Embryonic facial prominence (tissue), 1 donor: ENCODE data around the gene NMBR.
"Not testable (repeated sequence)": the region's sequence is repeated elsewhere in the genome, so short reads cannot be mapped to it uniquely, and the experiment has no call there.

Experiments
- DNase-seq: peaks from one replicate; pipeline ENCODE4 v3.0.0-alpha.2; 2016; ENCODE audit errors: extremely low spot score

Gene NMBR

GRCh38 chr6:142146828-142147662 is at the start of gene NMBR, which contains the start of gene VTA1:
TSS of gene NMBR (minus strand) at chr6:142147122. CDS start at chr6:142088658, 58,464 bp downstream.
TSS of gene VTA1 (plus strand) at chr6:142147263. CDS start at chr6:142147288, 25 bp downstream.
- DNase-seq, result peak; percentile 97

DNA sequence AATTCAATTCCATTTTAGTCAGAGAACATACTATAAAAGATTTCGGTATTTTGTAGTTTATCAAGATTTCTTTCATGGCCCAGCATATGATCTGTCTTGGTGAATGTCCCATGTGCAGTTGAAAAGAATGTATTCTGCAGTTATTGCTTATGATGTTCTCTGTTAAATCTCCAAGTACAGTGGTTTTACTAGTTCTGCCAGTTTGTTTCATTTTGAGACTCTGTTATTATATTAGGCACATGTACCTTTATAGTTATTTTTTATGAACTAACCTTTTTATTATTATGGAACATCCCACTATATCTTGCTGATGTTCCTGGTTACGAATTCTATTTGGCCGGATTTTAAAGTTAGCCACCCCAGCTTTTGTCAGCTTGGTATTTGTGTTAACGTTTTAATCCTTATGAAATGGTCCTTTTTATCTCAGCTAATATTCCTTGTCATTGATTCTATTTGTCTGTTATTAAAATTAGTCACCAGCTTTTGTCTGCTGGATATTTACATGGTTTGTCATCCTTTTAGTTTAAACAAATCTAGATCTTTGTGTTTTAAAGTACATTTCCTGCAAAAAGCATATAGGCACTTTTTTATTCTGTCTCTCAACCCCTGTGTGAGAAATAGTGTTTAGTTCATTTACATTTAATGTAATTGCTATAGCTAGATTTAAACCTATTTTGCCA is 49.1 kb upstream of the NMBR start:
- DNase-seq, result no peak

GRCh38 chr6:142193621-142194020 is 46.7 kb upstream of the NMBR start:
- no peak for DNase-seq

- DNase-seq, result no peak
Observed at GRCh38 chr6:142192343-142192742, 45.4 kb upstream of the NMBR start.

DNA sequence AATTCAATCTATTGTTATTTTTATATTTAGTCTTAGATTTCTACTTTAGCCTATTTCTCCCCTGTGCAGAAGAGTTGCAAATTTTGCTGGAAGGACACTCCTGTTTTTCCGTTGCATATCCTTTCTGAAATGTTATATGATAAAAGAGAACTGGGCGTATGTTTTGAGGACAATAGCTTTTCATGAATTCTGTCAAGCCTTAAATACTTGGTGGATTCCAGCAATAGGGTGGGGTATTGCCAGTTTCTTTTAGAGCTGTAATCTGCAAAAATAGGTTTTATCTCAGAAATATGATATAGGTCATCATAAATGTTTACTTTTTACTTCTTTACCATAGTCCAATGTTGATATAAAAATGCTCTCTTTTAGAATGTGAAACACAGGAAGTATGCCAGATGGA is 42.1 kb upstream of the NMBR start:
- DNase-seq, result no peak

- DNase-seq, result not testable (repeated sequence)
Observed at GRCh38 chr6:142188341-142188740, 41.4 kb upstream of the NMBR start.

- no peak for DNase-seq
Observed at GRCh38 chr6:142187209-142187608, 40.3 kb upstream of the NMBR start.

GRCh38 chr6:142185641-142186040 is 38.7 kb upstream of the NMBR start:
- DNase-seq, result no peak

- no peak for DNase-seq
Observed at GRCh38 chr6:142184307-142184706, 37.4 kb upstream of the NMBR start.

DNA sequence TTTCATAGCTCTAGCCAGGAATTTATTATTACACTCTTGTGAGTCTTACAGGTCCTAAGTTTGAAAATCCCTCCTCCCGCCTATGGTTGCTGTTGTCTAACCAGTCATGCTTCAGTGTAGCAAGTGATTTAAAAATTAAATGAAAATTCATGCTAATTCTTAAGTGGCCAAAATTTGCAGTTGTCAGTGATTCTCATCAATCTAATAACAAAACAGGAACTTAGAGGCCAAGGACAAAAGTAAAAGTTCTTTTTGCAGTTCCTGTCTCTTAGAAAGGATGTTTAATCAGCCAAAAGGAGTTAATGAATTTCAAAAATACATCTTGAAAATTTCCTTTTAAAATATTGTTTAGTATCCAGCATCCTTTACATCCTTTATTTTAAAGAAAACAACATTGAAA is 36.4 kb upstream of the NMBR start:
- DNase-seq, result no peak

GRCh38 chr6:142182004-142182403 is 35.1 kb upstream of the NMBR start:
- no peak for DNase-seq

DNA sequence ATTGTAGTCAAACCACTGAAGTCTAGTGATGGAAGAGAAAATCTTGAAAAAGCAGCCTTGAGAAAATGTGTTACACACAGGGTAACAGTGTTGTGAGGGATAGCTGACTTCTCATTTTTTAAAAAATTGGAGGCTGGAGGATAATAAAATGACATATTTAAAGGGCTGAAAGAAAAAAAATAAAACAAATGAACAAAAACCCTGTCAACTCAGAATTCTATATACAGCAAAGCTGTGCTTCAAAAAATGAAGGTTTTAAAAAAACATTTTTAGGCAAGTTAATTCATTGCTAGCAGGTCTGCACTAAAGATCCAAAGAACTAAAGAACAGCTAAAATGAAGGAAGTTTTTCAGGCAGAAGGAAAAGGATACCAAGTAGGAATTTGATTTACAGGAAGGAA is 31.2 kb upstream of the NMBR start:
- DNase-seq, result no peak

DNA sequence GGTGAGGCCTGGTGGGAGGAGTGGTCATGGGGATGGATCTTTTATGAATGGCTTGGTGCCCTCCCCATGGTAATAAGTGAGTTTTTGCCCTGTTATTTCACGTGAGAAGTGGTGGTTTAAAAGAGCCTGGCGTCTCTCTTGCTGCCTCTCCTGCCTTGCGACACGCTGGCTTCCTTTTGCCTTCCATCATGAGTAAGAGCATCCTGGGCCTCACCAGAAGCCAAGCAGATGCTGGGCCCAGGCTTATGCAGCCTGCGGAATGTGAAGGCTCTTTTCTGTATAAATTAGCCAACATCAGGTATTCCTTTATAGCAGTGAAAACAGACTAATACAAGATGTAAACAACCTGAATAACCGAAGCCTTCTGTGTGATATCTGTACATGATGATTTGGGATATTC is 27.8 kb upstream of the NMBR start:
- DNase-seq, result no peak

GRCh38 chr6:142173980-142174379 is 27.1 kb upstream of the NMBR start:
- DNase-seq, result no peak

- DNase-seq, result no peak
Observed at GRCh38 chr6:142172758-142173157, 25.8 kb upstream of the NMBR start.

- DNase-seq, result no peak
Observed at GRCh38 chr6:142171351-142171750, 24.4 kb upstream of the NMBR start.

DNA sequence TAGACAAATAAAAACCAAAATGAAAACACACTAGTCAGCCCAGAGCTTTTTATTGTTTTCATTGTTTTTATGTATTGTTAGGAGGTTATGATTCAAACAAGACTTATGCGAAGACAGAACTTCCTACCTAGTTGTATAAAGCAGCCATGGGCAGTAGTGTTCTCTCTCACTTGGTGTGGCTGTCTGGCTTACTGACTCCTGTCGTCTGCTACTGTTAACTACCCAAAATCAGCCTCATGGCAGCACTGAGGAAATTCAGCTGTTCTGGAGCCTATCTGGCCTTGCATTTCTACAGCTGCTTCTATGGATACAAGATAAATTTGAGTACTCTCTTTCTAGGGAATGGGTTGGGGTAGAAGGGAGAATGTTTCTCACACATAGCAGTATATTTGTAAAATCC is 20.6 kb upstream of the NMBR start:
- no peak for DNase-seq

DNA sequence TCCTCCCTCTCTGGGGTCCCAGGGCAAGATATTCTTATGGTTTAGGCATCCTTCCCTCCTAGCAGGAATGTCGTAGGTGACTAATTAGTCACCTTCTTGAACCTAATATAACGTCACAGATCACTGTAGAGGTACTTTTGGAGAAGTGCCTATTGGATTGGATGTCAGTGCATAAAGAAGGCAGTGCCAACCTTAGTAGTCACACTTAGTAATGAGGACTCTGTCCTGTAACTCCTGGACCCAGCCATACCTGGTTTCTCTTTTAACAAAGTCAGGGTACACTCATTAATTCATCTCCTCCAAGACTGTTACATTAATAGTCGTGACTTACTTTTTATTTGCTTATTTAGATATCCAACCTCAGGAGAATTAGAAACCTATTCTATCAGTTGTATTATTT is 20.1 kb upstream of the NMBR start:
- DNase-seq, result no peak

- no peak for DNase-seq
Observed at GRCh38 chr6:142165227-142165626, 18.3 kb upstream of the NMBR start.

GRCh38 chr6:142162780-142163179 is 15.9 kb upstream of the NMBR start:
- no peak for DNase-seq

DNA sequence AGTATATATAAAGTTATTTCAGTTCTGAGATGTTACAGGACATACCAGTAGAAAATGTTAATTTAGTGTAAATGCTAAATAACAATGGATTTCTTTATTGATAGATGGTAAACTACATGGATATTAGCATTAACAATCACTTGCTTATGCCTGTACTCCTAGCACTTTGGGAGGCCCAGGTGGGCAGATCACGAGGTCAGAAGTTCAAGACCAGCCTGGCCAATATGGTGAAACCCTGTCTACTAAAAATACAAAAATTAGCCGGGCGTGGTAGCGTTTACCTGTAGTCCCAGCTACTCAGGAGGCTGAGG is 9.8 kb upstream of the NMBR start:
- not testable (repeated sequence) for DNase-seq

GRCh38 chr6:142155895-142156757 is 9.2 kb upstream of the NMBR start:
- DNase-seq, result no peak
